ENCODE measurements around the gene TJP3.

DNA sequence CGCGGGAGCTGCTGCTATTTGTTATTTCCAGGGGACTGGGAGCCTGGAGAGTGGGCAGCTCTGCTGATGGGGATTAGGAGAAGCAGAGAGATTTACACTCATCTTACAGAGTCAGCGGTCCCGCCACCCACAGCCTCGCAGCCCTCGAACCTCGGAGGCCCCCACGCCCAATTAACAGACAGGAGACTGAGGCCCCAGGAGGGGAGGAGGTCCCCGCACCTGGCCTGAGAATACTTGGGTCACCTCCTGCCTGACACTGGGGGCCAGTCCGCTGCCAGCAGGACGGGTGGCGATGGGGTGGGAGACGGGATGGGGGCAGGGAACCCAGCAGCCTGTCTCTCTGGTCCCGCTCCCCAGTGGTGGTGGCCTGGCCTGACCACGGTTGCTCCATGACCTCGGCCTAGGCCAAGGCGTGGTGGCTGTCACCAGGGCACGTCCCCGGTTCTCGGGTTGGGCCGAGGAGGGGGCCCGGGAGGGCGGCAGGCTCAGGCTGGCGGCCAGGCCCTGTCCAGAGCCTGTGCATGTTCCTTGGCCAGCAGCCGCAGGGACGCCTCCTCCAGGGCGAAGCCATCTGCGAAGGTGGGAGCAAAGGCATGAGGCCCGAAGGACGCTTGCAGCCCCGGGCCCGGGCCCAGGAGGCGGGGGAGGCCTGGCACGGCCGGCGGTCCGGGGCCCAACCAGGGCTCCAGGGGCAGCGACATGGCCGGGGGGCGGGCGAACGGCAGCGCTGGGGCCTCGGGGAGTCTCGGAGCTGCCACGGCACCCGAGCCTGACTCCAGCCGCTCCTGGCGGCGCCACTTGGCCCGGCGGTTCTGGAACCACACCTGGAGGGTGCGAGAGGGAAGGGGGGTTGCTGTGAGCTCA lies 62.2 kb downstream of the TJP3 start:
- no peak for TF ChIP-seq ATF3 (IDR thresholded peaks at IDR 0.05; ENCODE audit: borderline replicate concordance, extremely low read depth, low read depth, low read length)
- no peak for TF ChIP-seq POLR2A (IDR thresholded peaks at IDR 0.05; ENCODE audit: low read depth, low read length)
- no peak for TF ChIP-seq SP1 (IDR thresholded peaks at IDR 0.05; ENCODE audit: low read depth, low read length)
- TF ChIP-seq E2F4 (IDR thresholded peaks at IDR 0.05; ENCODE audit: low read depth, low read length), result no peak
- TF ChIP-seq, protein P1, sequence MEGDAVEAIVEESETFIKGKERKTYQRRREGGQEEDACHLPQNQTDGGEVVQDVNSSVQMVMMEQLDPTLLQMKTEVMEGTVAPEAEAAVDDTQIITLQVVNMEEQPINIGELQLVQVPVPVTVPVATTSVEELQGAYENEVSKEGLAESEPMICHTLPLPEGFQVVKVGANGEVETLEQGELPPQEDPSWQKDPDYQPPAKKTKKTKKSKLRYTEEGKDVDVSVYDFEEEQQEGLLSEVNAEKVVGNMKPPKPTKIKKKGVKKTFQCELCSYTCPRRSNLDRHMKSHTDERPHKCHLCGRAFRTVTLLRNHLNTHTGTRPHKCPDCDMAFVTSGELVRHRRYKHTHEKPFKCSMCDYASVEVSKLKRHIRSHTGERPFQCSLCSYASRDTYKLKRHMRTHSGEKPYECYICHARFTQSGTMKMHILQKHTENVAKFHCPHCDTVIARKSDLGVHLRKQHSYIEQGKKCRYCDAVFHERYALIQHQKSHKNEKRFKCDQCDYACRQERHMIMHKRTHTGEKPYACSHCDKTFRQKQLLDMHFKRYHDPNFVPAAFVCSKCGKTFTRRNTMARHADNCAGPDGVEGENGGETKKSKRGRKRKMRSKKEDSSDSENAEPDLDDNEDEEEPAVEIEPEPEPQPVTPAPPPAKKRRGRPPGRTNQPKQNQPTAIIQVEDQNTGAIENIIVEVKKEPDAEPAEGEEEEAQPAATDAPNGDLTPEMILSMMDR (IDR thresholded peaks at IDR 0.05 in 2 of 3, conservative IDR thresholded peaks at IDR 0.05 in 1 of 3; ENCODE audit: control insufficient read depth in 2 of 3, extremely low read depth in 1 of 3, insufficient read depth in 1 of 3, low read depth in 3 of 3, low read length in 3 of 3), result no peak
- no peak for TF ChIP-seq RAD21 (IDR thresholded peaks at IDR 0.05; ENCODE audit: insufficient read depth, low read depth, low read length)
- no peak for TF ChIP-seq YY1 (IDR thresholded peaks at IDR 0.05; ENCODE audit: low read depth, low read length)
- no peak for TF ChIP-seq ZNF24 (IDR thresholded peaks at IDR 0.05)

Data from GM12878 (cell line).